ENCODE data around the gene C16orf82.

- TF ChIP-seq POLR2A (IDR thresholded peaks at IDR 0.05; ENCODE audit: low read length) = no peak
- no peak for TF ChIP-seq GATA1 (IDR thresholded peaks at IDR 0.05; ENCODE audit: low read depth, low read length)
These were observed 12.7 kb upstream of the C16orf82 start for GRCh38 chr16:27053996-27054395.
